Endothelial cell of umbilical vein (primary cell): Measurements from ENCODE around the gene C16orf90. TPM values are rescaled to one million over a fixed set of nuclear protein-coding genes. Genes with fewer than 3 reads are reported as not detected.

Source experiments
- BruUV-seq: library from RNA; stranded (reverse); fragments of 400-500 nt; replicated peaks from 2 replicates; lab custom pipeline; 2021; lab: Mats Ljungman, UMichigan
- CTCF ChIA-PET: fragments of 300-600, 350-600 bp; sonication (Branson Sonifier 250); formaldehyde crosslinking; loops from one replicate; lab custom pipeline; 2021; ENCODE audit warnings: antibody characterized with exemption, inconsistent platforms; lab: Charles Lee
- POLR2A ChIA-PET: fragments of 300-600, 350-600 bp; sonication (Branson Sonifier 250); formaldehyde crosslinking; loops from one replicate; lab custom pipeline; 2021; ENCODE audit warnings: antibody characterized with exemption, inconsistent platforms; lab: Charles Lee
- DNase-seq: peaks from one replicate; pipeline ENCODE4 v3.0.0-alpha.2; 2011; ENCODE audit warnings: low read depth, low spot score
- FAIRE-seq: peaks from 2 replicates; lab custom pipeline; 2011; peaks lifted over from hg19 to GRCh38; lab: Jason Lieb, UNC
- H2AFZ ChIP-seq: 2 replicates; pipeline ENCODE4 v1.6.0; 2012; ENCODE audit warnings: low read depth, low read length, control low read depth, inconsistent platforms
- H3K27ac ChIP-seq: 2 replicates; pipeline ENCODE4 v1.5.1; 2011; ENCODE audit warnings: low read depth, mild to moderate bottlenecking, control low read depth, low read length, moderate library complexity; ENCODE audit not compliant: insufficient read depth
- H3K27me3 ChIP-seq, 2 experiments: 2 replicates each; pipeline versions ENCODE4 v1.6.0 to v1.6.1; 2011; ENCODE audit warnings: low read length in 2 of 2, mixed read lengths in 1 of 2; ENCODE audit not compliant: control insufficient read depth in 2 of 2, insufficient read depth in 2 of 2
- H3K36me3 ChIP-seq, 2 experiments: 2 replicates in 1 of 2; 3 replicates in 1 of 2; pipeline ENCODE4 v1.5.1; 2011; ENCODE audit warnings: low read length in 2 of 2, mild to moderate bottlenecking in 1 of 2, moderate library complexity in 1 of 2; ENCODE audit not compliant: control insufficient read depth in 2 of 2, insufficient read depth in 2 of 2; ENCODE audit errors: extremely low read depth in 1 of 2
- H3K4me1 ChIP-seq: 3 replicates; pipeline ENCODE4 v1.5.1; 2011; ENCODE audit warnings: mild to moderate bottlenecking, low read length; ENCODE audit not compliant: control insufficient read depth, insufficient read depth; ENCODE audit errors: extremely low read depth
- H3K4me2 ChIP-seq: 2 replicates; pipeline ENCODE4 v1.6.1; 2011; ENCODE audit warnings: low read length, control low read depth, mixed read lengths; ENCODE audit not compliant: insufficient read depth
- H3K4me3 ChIP-seq, 3 experiments: fragments of 200-600 bp in 1 of 3; sonication (generic), shearing (Covaris generic) in 1 of 3; replicated peaks in 1 of 3; 2 replicates each; pipeline ENCODE4 v1.5.1; 2011 to 2016; ENCODE audit warnings: control low read depth in 3 of 3, low read length in 3 of 3, mild to moderate bottlenecking in 2 of 3, inconsistent platforms in 1 of 3, low read depth in 1 of 3, moderate library complexity in 1 of 3; ENCODE audit not compliant: insufficient read depth in 1 of 3
- H3K79me2 ChIP-seq: 2 replicates; pipeline ENCODE4 v1.6.0; 2012; ENCODE audit warnings: low read length, inconsistent platforms; ENCODE audit not compliant: control insufficient read depth, insufficient read depth
- H3K9ac ChIP-seq: replicated peaks from 2 replicates; pipeline ENCODE3; 2011; ENCODE audit warnings: low read length, control low read depth; ENCODE audit not compliant: insufficient read depth; ENCODE audit errors: extremely low read depth
- H3K9me1 ChIP-seq: replicated peaks from 3 replicates; pipeline ENCODE4 v1.6.0; 2011; ENCODE audit warnings: mild to moderate bottlenecking, low read length; ENCODE audit not compliant: control insufficient read depth, insufficient read depth; ENCODE audit errors: extremely low read depth
- H3K9me3 ChIP-seq: replicated peaks from 2 replicates; pipeline ENCODE4 v1.5.1; 2012; ENCODE audit warnings: low read length, inconsistent platforms; ENCODE audit not compliant: control insufficient read depth, insufficient read depth
- H4K20me1 ChIP-seq: replicated peaks from 2 replicates; pipeline ENCODE3; 2011; ENCODE audit warnings: mild to moderate bottlenecking, low read length; ENCODE audit not compliant: control insufficient read depth, insufficient read depth; ENCODE audit errors: extremely low read depth
- CTCF ChIP-seq, 2 donors: IDR thresholded peaks; 1 replicate in 1 of 2; 2 replicates in 1 of 2; pipeline ENCODE4 v1.5.1; 2011; ENCODE audit warnings: low read length in 2 of 2, mild to moderate bottlenecking in 2 of 2, moderate library complexity in 2 of 2, control low read depth in 1 of 2, inconsistent platforms in 1 of 2, low read depth in 1 of 2; ENCODE audit not compliant: insufficient read depth in 1 of 2; ENCODE audit errors: extremely low read depth in 1 of 2
- EZH2 ChIP-seq: IDR thresholded peaks from 2 replicates; pipeline ENCODE4 v1.6.1; 2012; ENCODE audit warnings: borderline replicate concordance, low read depth, mild to moderate bottlenecking, moderate library complexity, low read length, inconsistent platforms; ENCODE audit not compliant: severe bottlenecking
- FOS ChIP-seq: IDR thresholded peaks from 2 replicates; pipeline ENCODE4 v1.6.1; 2011; ENCODE audit warnings: mild to moderate bottlenecking, low read length, moderate library complexity, borderline replicate concordance; ENCODE audit not compliant: insufficient read depth
- GATA2 ChIP-seq: IDR thresholded peaks from 2 replicates; pipeline ENCODE4 v1.7.0; 2011; ENCODE audit warnings: low read depth, mild to moderate bottlenecking, moderate library complexity, mixed read lengths, low read length; ENCODE audit not compliant: insufficient read length, insufficient read depth
- JUN ChIP-seq: IDR thresholded peaks from 2 replicates; pipeline ENCODE4 v1.6.1; 2011; ENCODE audit warnings: borderline replicate concordance, low read depth; ENCODE audit not compliant: insufficient read length, insufficient read depth
- MYC ChIP-seq: IDR thresholded peaks from one replicate; pipeline ENCODE4 v1.6.1; 2011; ENCODE audit warnings: mild to moderate bottlenecking, low read depth, low read length
- POLR2A ChIP-seq: IDR thresholded peaks from 2 replicates; pipeline ENCODE4 v1.6.1; 2012; ENCODE audit warnings: low read depth, mild to moderate bottlenecking, control low read depth, low read length
- POLR2AphosphoS5 ChIP-seq: IDR thresholded peaks from 2 replicates; pipeline ENCODE4 v1.6.1; 2012; ENCODE audit warnings: low read depth, mild to moderate bottlenecking, control low read depth, low read length, moderate library complexity; ENCODE audit not compliant: insufficient read depth
- dilution Hi-C: fragments of 300-500 bp; cut with MboI; formaldehyde crosslinking; loops from one replicate; pipeline ENCODE4 v1.15.0; 2019; ENCODE audit warnings: low sequenced_read_pairs; ENCODE audit not compliant: extremely low pct_ligation_motif_present
- intact Hi-C: fragments of 100-400 bp; cut with micrococcal nuclease; formaldehyde crosslinking; loops from one replicate; pipeline ENCODE4 v1.10.0; 2022
- polyA plus RNA-seq, 4 experiments: library from polyadenylated mRNA; depleted of rRNA in 3 of 4; stranded (reverse) in 3 of 4; unstranded in 1 of 4; fragments of >200 nt; gene quantifications; 2 replicates each; pipeline versions ENCODE4 v1.2.1 to v1.2.3, GENCODE V29; 2011 to 2012; ENCODE audit warnings: missing spikeins in 1 of 4
- total RNA-seq: library from RNA; stranded (reverse); gene quantifications from 2 replicates; pipeline ENCODE4 v1.2.3, GENCODE V29; 2021
- TF ChIP-seq, protein P1 (sequence below): IDR thresholded peaks from 2 replicates; pipeline ENCODE4 v1.6.1; 2011; ENCODE audit not compliant: insufficient read depth, insufficient read length

Gene C16orf90
- total and polyA plus RNA-seq, 2 donors (not counting 3 experiments of a cell fraction or from before 2014, with no cell fraction given) = not detected

DNA sequence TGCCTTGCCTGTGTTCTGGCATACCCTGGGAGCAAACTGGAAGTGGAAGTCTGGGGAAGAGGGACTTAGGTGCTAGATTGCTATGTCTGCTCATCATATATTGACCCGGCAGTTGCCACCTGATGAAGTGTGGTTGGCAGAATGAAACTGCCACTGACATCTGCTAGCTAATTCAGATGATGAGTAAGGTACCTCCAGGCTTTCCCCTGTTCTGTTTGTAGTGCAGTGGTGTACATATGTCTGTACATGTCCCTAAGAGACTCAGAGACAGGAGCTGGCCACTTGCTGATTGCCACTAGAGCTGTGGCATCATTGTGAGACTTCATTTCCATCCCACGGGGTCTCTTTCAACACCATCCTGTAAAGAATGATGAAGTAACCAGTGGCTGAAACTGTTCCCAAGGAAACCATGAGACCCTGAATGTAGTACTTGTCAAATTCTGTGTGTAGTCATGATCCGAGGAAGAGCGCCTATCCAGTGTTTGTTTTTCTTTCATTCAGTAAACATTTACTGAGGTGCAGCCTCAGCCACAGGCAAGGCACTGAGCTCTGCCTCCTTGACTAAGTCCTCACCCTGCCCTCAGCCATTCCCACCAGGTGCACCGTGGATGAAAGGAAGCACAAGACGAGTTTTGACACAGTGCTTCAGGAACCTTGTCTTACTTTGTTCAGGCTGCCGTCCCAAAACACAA lies 18.7 kb upstream of the C16orf90 start:
- intact Hi-C loops = no loop called here
- Histone ChIP-seq H3K9me1 (no peaks in the 10 kb centered on the region), H3K27me3 (no peaks in the 10 kb centered on the region), H3K4me1 (no peaks in the 10 kb centered on the region), H3K4me3 (no peak overlapping the region), H3K9ac (no peak overlapping the region), H3K4me2 (no peak overlapping the region), H3K36me3 (peaks cover 7 to 16% of the 10 kb centered on the region in 2 experiments), H3K9me3 (no peaks in the 10 kb centered on the region), H2AFZ (no peak overlapping the region), H3K27ac (no peak overlapping the region), H3K79me2 (no peaks in the 10 kb centered on the region), H4K20me1 (no peaks in the 10 kb centered on the region)
- TF ChIP-seq EZH2 = no peak
- CTCF ChIA-PET = interaction anchor here (2.0 kb wide), 1 partner anchor 10 kb away, joined by 6 read pairs; no protein-coding TSS in a partner anchor
- FAIRE-seq (no peak), DNase-seq (no peak)
- POLR2A ChIA-PET = interaction anchor here (0.6 kb wide), 1 partner anchor 14 kb away, joined by 4 read pairs; no protein-coding TSS in a partner anchor
- dilution Hi-C loops = no loop called here
- BruUV-seq = no TSS peak

GRCh38 chr16:3511286-3512180 lies 16.2 kb upstream of the C16orf90 start:
- no peaks in the 10 kb centered on the region for H3K9me1 ChIP-seq
- no peaks in the 10 kb centered on the region for H3K9me3 ChIP-seq
- no peak overlapping the region for H3K4me2 ChIP-seq
- TF ChIP-seq MYC (no peak), CTCF (IDR thresholded peaks at IDR 0.05; ENCODE audit: extremely low read depth in 1 of 2, insufficient read depth in 1 of 2, low read depth in 1 of 2, low read length in 2 of 2) (no peak), JUN (no peak), EZH2 (no peak), FOS (no peak), POLR2AphosphoS5 (no peak), GATA2 (no peak), POLR2A (no peak)
- TF ChIP-seq, protein P1, sequence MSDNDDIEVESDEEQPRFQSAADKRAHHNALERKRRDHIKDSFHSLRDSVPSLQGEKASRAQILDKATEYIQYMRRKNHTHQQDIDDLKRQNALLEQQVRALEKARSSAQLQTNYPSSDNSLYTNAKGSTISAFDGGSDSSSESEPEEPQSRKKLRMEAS = no peak
- no peaks in the 10 kb centered on the region for H3K4me1 ChIP-seq
- no peak overlapping the region for H3K4me3 ChIP-seq
- intact Hi-C loops = no loop called here
- no TSS peak for BruUV-seq
- H3K79me2 ChIP-seq = no peaks in the 10 kb centered on the region
- H2AFZ ChIP-seq = no peak overlapping the region
- H3K9ac ChIP-seq = no peak overlapping the region
- FAIRE-seq = no peak
- dilution Hi-C loops = no loop called here
- no peak overlapping the region for H3K27ac ChIP-seq
- no peaks in the 10 kb centered on the region for H4K20me1 ChIP-seq
- no peaks in the 10 kb centered on the region for H3K27me3 ChIP-seq
- H3K36me3 ChIP-seq = peaks cover 5 to 17% of the 10 kb centered on the region in 2 experiments
- CTCF ChIA-PET = interaction anchor here (2.0 kb wide), 1 partner anchor 13 kb away, joined by 6 read pairs; no protein-coding TSS in a partner anchor
- POLR2A ChIA-PET = no interaction called here
- DNase-seq = no peak
